Calu3 (cell line): ENCODE data around the gene MACROD2. TPM values are rescaled to one million over a fixed set of nuclear protein-coding genes. Genes with fewer than 3 reads are reported as not detected.

Experiments
- BruUV-seq: library from RNA; stranded (reverse); fragments of 400-500 nt; replicated peaks from 2 replicates; lab custom pipeline; 2021; lab: Mats Ljungman, UMichigan
- CTCF ChIA-PET: fragments of 300-600 bp; sonication (Branson Sonifier 250); formaldehyde crosslinking; loops from one replicate; lab custom pipeline; 2022; ENCODE audit warnings: antibody characterized with exemption; lab: Charles Lee
- DNase-seq: peaks from one replicate; pipeline ENCODE4 v3.0.0; 2022
- H3K27ac Mint-ChIP-seq: one replicate; pipeline ENCODE4 v1.8.0; 2022; ENCODE audit warnings: mixed read lengths; ENCODE audit not compliant: unreplicated experiment
- H3K27me3 Mint-ChIP-seq: one replicate; pipeline ENCODE4 v1.8.0; 2022; ENCODE audit warnings: mixed read lengths; ENCODE audit not compliant: unreplicated experiment
- H3K36me3 Mint-ChIP-seq: one replicate; pipeline ENCODE4 v1.8.0; 2022; ENCODE audit warnings: mild to moderate bottlenecking, moderate library complexity, mixed read lengths; ENCODE audit not compliant: insufficient read depth, unreplicated experiment
- H3K4me1 Mint-ChIP-seq: one replicate; pipeline ENCODE4 v1.8.0; 2022; ENCODE audit warnings: mild to moderate bottlenecking, low read depth, mixed read lengths; ENCODE audit not compliant: unreplicated experiment
- H3K4me3 Mint-ChIP-seq: one replicate; pipeline ENCODE4 v1.8.0; 2022; ENCODE audit warnings: mild to moderate bottlenecking, low read depth, moderate library complexity, mixed read lengths; ENCODE audit not compliant: unreplicated experiment
- H3K9me3 Mint-ChIP-seq: one replicate; pipeline ENCODE4 v1.8.0; 2022; ENCODE audit warnings: low read depth, mixed read lengths; ENCODE audit not compliant: unreplicated experiment
- intact Hi-C: fragments of 100-400 bp; cut with micrococcal nuclease; formaldehyde crosslinking; loops from one replicate; pipeline ENCODE4 v1.10.0; 2022; ENCODE audit not compliant: unreplicated experiment
- total RNA-seq: library from RNA; stranded (reverse); gene quantifications from 2 replicates; pipeline ENCODE4 v1.2.3, GENCODE V29; 2022
- TF ChIP-seq, protein P1 (sequence below): fragments of 200-600 bp; IDR thresholded peaks from one replicate; pipeline ENCODE4 v1.8.0; 2022; ENCODE audit warnings: antibody characterized with exemption; ENCODE audit not compliant: unreplicated experiment

Gene MACROD2
- total RNA-seq, 1 experiment from 2014 or later: 29.4 TPM

DNA sequence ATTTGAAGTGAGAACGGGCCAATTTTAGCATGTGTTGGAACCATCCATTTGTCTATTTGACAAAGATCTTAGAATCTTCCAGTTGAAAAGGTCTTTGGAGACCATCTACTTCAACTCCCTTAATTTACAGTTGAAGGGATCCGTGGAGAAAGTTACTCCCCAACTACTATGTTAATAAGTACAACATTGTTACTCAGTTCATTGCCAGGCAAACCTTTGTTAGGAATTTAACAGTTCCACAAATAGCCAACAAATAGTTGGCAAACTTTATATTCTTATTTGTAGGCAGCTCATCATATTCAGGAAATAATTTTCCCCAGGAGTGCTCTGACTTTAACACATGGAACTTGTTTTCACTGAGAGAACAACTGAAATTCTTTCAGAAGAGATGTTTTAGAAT, 423.1 kb downstream of the MACROD2 start:
- TF ChIP-seq, protein P1, sequence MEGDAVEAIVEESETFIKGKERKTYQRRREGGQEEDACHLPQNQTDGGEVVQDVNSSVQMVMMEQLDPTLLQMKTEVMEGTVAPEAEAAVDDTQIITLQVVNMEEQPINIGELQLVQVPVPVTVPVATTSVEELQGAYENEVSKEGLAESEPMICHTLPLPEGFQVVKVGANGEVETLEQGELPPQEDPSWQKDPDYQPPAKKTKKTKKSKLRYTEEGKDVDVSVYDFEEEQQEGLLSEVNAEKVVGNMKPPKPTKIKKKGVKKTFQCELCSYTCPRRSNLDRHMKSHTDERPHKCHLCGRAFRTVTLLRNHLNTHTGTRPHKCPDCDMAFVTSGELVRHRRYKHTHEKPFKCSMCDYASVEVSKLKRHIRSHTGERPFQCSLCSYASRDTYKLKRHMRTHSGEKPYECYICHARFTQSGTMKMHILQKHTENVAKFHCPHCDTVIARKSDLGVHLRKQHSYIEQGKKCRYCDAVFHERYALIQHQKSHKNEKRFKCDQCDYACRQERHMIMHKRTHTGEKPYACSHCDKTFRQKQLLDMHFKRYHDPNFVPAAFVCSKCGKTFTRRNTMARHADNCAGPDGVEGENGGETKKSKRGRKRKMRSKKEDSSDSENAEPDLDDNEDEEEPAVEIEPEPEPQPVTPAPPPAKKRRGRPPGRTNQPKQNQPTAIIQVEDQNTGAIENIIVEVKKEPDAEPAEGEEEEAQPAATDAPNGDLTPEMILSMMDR: no peak
- Mint-ChIP-seq H3K27me3 (no peaks in the 10 kb centered on the region), H3K27ac (no peak overlapping the region), H3K36me3 (peaks cover 4% of the 10 kb centered on the region), H3K4me3 (no peak overlapping the region), H3K4me1 (peaks cover 34% of the 10 kb centered on the region), H3K9me3 (no peaks in the 10 kb centered on the region)
- CTCF ChIA-PET: no interaction called here
- intact Hi-C loops: loop anchor here (10.0 kb wide), 1 partner anchor 196 kb away; no protein-coding TSS in a partner anchor
- DNase-seq: no peak
- BruUV-seq: no TSS peak

DNA sequence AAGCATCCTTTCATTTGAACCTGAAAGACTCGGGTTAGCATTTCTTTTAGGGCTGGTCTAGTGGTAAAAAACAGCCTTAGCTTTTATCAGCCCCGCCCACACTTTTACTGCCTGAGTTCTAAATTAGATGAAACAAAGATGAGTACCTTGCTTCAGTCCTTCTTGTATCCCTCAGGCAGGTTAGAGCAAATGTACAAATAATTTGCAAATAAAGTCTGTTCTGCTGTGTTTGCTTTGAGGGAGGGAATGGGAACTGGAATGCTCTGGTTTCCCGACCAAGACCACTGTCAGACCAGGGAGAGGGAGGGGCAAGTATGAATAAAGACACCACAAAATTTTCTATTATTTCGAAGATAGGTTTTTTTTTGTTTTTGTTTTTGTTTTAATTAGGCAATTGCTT, 427.6 kb downstream of the MACROD2 start:
- Mint-ChIP-seq H3K4me1 (no peaks in the 10 kb centered on the region), H3K27ac (no peak overlapping the region), H3K4me3 (no peak overlapping the region), H3K36me3 (no peaks in the 10 kb centered on the region), H3K9me3 (no peaks in the 10 kb centered on the region), H3K27me3 (no peaks in the 10 kb centered on the region)
- TF ChIP-seq, protein P1: no peak
- intact Hi-C loops: no loop called here
- BruUV-seq: no TSS peak
- CTCF ChIA-PET: no interaction called here
- no peak for DNase-seq

DNA sequence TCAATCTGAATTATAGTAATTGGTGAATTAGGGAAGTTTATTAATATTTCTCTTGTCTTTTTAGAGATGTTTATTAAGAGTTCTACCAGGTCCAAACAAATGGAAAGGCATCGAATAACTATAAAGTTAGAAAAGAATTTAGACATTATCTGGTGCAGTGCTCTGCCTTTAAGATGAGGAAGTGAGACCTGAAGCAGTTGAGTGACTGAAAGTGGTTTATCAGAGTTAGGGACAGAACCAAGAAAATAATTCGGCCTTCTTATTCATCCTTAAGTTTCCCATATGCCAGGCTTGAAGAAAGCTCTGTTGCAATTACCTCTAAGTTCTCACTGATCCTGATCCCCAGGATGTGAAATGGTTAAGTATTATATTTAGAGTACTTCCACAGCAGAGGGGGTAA, 436.3 kb downstream of the MACROD2 start:
- H3K27ac Mint-ChIP-seq: no peak overlapping the region
- H3K9me3 Mint-ChIP-seq: no peaks in the 10 kb centered on the region
- no peak overlapping the region for H3K4me3 Mint-ChIP-seq
- H3K36me3 Mint-ChIP-seq: no peaks in the 10 kb centered on the region
- intact Hi-C loops: no loop called here
- TF ChIP-seq, protein P1: no peak
- no peak for DNase-seq
- BruUV-seq: no TSS peak
- H3K27me3 Mint-ChIP-seq: no peaks in the 10 kb centered on the region
- CTCF ChIA-PET: no interaction called here
- H3K4me1 Mint-ChIP-seq: peaks cover 9% of the 10 kb centered on the region

DNA sequence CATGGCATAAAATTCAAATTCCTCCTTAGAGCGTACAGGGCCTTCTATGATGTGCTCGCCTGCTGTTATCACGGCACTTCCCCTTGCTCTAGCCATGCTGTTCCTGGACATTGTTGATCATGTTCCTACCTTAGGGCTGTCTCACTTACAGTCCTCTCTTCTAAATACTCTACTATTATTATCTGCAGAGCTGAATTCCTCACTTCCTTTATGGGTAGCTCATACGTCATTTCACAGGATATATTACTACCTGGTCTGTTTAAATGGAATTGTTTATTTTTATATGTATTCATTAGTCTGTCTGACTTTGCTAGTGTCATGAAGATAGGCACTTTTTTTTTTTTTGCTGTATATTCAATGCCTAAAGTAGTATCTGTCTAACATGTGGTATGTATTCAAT, 436.8 kb downstream of the MACROD2 start:
- DNase-seq: no peak
- no TSS peak for BruUV-seq
- CTCF ChIA-PET: no interaction called here
- intact Hi-C loops: no loop called here
- no peaks in the 10 kb centered on the region for H3K9me3 Mint-ChIP-seq
- H3K27ac Mint-ChIP-seq: no peak overlapping the region
- H3K4me1 Mint-ChIP-seq: peaks cover 9% of the 10 kb centered on the region
- H3K36me3 Mint-ChIP-seq: no peaks in the 10 kb centered on the region
- TF ChIP-seq, protein P1: no peak
- H3K27me3 Mint-ChIP-seq: no peaks in the 10 kb centered on the region
- H3K4me3 Mint-ChIP-seq: no peak overlapping the region
